Nephron progenitor cell (in vitro differentiated cells): ENCODE measurements around the gene FADS1.

Experiments used
- DNase-seq: peaks from one replicate; pipeline ENCODE4 v3.0.0; 2021
- H3K27ac Mint-ChIP-seq: 2 replicates; pipeline ENCODE4 v1.8.0; 2021; ENCODE audit warnings: mild to moderate bottlenecking, moderate library complexity, mixed read lengths
- H3K27me3 Mint-ChIP-seq: 2 replicates; pipeline ENCODE4 v1.8.0; 2021; ENCODE audit warnings: mild to moderate bottlenecking, low read depth, mixed read lengths; ENCODE audit not compliant: poor library complexity
- H3K36me3 Mint-ChIP-seq: 2 replicates; pipeline ENCODE4 v1.8.0; 2021; ENCODE audit warnings: low read depth, mixed read lengths
- H3K4me1 Mint-ChIP-seq: 2 replicates; pipeline ENCODE4 v1.8.0; 2021; ENCODE audit warnings: mixed read lengths
- H3K4me3 Mint-ChIP-seq: 2 replicates; pipeline ENCODE4 v1.8.0; 2021; ENCODE audit warnings: mild to moderate bottlenecking, moderate library complexity, mixed read lengths
- H3K9me3 Mint-ChIP-seq: 2 replicates; pipeline ENCODE4 v1.8.0; 2021; ENCODE audit warnings: mild to moderate bottlenecking, moderate library complexity, mixed read lengths
- TF ChIP-seq, protein P1 (sequence below): fragments of 200-600 bp; sonication (generic); IDR thresholded peaks from 2 replicates; pipeline ENCODE4 v1.5.0; 2021; ENCODE audit warnings: antibody characterized with exemption

The FADS1 gene

DNA sequence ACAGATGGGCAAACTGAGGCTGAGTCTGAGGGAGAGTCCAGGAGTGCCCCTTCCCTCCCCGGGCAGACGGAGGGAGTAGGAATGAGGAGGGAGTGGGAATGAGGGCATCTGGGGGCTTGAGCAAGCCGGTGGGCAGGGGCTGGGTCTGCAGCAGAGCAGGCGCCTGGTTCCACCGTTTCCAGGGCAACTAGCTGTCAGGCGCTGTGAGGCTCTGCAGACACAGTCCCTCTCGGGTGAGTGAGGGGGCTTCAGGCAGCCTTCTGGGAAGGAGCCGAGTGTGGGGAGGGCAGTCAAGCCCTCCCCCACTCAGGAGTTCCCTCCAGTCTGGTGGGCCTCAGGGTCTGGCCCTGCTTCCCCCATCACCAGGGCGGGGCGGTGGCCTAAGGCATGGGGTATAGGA is 43.4 kb downstream of the FADS1 start:
- H3K27ac Mint-ChIP-seq: peak overlapping the region; percentile 75

GRCh38 chr11:61771985-61772455 is 44.8 kb downstream of the FADS1 start:
- no peaks in the 10 kb centered on the region for H3K36me3 Mint-ChIP-seq
- H3K9me3 Mint-ChIP-seq: no peaks in the 10 kb centered on the region
- DNase-seq: peak; percentile 49
- H3K4me1 Mint-ChIP-seq: peaks cover 60% of the 10 kb centered on the region
- H3K4me3 Mint-ChIP-seq: no peak overlapping the region
- TF ChIP-seq, protein P1, sequence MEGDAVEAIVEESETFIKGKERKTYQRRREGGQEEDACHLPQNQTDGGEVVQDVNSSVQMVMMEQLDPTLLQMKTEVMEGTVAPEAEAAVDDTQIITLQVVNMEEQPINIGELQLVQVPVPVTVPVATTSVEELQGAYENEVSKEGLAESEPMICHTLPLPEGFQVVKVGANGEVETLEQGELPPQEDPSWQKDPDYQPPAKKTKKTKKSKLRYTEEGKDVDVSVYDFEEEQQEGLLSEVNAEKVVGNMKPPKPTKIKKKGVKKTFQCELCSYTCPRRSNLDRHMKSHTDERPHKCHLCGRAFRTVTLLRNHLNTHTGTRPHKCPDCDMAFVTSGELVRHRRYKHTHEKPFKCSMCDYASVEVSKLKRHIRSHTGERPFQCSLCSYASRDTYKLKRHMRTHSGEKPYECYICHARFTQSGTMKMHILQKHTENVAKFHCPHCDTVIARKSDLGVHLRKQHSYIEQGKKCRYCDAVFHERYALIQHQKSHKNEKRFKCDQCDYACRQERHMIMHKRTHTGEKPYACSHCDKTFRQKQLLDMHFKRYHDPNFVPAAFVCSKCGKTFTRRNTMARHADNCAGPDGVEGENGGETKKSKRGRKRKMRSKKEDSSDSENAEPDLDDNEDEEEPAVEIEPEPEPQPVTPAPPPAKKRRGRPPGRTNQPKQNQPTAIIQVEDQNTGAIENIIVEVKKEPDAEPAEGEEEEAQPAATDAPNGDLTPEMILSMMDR: no peak
- H3K27me3 Mint-ChIP-seq: peaks cover 3% of the 10 kb centered on the region
- H3K27ac Mint-ChIP-seq: no peak overlapping the region

More for the DNA sequence above, 43.4 kb downstream of the FADS1 start:
- Mint-ChIP-seq H3K4me3 (no peak overlapping the region), H3K4me1 (peaks cover 59% of the 10 kb centered on the region), H3K9me3 (no peaks in the 10 kb centered on the region), H3K36me3 (peaks cover 6% of the 10 kb centered on the region), H3K27me3 (peaks cover 3% of the 10 kb centered on the region)
- peak; percentile 40 for DNase-seq
- TF ChIP-seq, protein P1: no peak

DNA sequence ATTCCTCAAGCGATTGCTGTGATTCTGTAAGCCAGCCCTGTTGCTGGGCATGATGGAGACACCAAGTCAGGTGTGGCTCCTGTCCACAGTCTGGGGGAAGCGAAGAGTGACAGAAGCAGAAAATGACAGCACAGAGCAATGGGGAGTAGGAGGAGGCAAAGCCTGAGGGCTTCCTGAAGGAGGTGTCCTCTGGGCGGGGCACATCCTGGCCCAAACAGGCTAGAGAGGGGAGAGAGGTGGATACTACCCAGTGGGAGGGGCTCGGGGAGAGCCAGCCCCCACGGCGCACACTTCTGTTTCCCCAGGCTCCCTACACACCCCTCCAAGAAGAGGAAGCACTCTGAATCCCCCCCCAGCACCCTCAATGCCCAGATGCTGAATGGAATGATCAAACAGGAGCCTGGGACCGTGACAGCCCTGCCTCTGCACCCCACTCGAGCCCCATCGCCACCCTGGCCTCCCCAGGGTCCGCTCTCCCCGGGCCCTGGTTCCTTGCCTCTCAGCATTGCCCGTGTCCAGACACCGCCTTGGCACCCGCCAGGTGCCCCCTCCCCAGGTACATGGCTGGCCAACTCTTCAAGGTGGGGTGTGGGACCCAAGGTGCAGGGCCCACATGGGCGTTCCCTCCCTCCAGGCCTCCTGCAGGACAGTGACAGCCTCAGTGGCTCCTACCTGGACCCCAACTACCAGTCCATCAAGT is 45.5 kb downstream of the FADS1 start:
- H3K27me3 Mint-ChIP-seq: peaks cover 3% of the 10 kb centered on the region
- TF ChIP-seq, protein P1: no peak

GRCh38 chr11:61769946-61770683 is 46.7 kb downstream of the FADS1 start:
- H3K27ac Mint-ChIP-seq: no peak overlapping the region
- DNase-seq: no peak
- H3K4me1 Mint-ChIP-seq: peaks cover 64% of the 10 kb centered on the region
- H3K27me3 Mint-ChIP-seq: peaks cover 3% of the 10 kb centered on the region
- H3K4me3 Mint-ChIP-seq: no peak overlapping the region
- H3K36me3 Mint-ChIP-seq: no peaks in the 10 kb centered on the region
- TF ChIP-seq, protein P1: no peak
- no peaks in the 10 kb centered on the region for H3K9me3 Mint-ChIP-seq

More for the DNA sequence above, 45.5 kb downstream of the FADS1 start:
- Mint-ChIP-seq H3K4me1 (peaks cover 63% of the 10 kb centered on the region), H3K4me3 (no peak overlapping the region), H3K36me3 (no peaks in the 10 kb centered on the region), H3K9me3 (no peaks in the 10 kb centered on the region), H3K27ac (peak overlapping the region; percentile 36)
- DNase-seq: no peak

DNA sequence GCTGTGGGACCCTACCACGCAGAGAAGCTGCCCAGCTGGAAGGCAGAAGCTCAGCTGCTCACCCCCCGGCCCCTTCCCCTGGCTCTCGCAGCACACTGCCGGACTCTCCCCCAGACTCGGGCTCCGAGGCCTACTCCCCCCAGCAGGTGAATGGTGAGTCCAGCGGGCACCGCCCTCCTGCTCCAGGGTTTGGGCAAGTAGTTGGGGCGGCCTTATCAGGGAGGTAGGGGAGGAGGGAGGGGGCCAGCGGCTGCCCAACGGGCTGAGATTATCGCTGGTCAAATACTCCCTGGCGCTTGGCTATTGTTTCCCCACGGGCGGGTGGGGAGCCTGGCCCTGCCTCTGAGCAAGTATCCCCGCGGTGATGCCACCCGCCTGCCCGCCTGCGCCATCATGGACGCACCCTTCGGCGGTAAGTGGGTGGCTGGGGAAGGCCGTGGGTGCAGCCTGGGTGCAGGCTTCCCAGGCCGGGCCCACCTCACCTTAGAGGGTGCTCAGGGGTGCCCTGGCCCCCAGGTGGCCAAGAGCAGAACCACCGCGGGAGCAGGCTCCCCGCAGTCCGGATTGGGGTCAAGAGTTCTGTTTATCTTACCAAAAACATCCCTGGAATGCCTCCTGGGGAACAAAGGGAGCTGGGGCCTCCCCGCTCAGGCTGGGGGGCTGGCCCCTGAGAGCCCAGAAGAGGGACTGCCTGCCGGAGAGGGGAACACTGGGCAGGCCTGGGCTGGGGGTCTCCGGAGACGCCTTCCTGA is 47.5 kb downstream of the FADS1 start:
- peak; percentile 48 for DNase-seq
- no peaks in the 10 kb centered on the region for H3K9me3 Mint-ChIP-seq
- no peaks in the 10 kb centered on the region for H3K36me3 Mint-ChIP-seq
- peaks cover 3% of the 10 kb centered on the region for H3K27me3 Mint-ChIP-seq
- no peak overlapping the region for H3K27ac Mint-ChIP-seq
- H3K4me1 Mint-ChIP-seq: peaks cover 60% of the 10 kb centered on the region
- no peak overlapping the region for H3K4me3 Mint-ChIP-seq
- TF ChIP-seq, protein P1: peak; percentile 50
